ENCODE measurements around the gene TMEM164.
"Not testable (repeated sequence)": the region's sequence is repeated elsewhere in the genome, so short reads cannot be mapped to it uniquely, and the experiment has no call there.

The TMEM164 gene

GRCh38 chrX:110002300-110003166 lies at the start of gene TMEM164:
TSS of gene TMEM164 (plus strand) at chrX:110003114. CDS start at chrX:110003775, 661 bp downstream.
- H3K4me1 Mint-ChIP-seq = peaks cover 27% of the 10 kb centered on the region
- H3K9me3 Mint-ChIP-seq = no peaks in the 10 kb centered on the region
- ATAC-seq = peak; percentile 76
- peaks cover 3% of the 10 kb centered on the region for H3K36me3 Mint-ChIP-seq (ENCODE audit: low read depth)
- H3K27me3 Mint-ChIP-seq = no peaks in the 10 kb centered on the region
- peak within 1 kb of the TSS; percentile 74 for H3K27ac Mint-ChIP-seq
- H3K4me3 Mint-ChIP-seq = peak within 1 kb of the TSS; percentile 81
- DNase-seq = peak; percentile 76

DNA sequence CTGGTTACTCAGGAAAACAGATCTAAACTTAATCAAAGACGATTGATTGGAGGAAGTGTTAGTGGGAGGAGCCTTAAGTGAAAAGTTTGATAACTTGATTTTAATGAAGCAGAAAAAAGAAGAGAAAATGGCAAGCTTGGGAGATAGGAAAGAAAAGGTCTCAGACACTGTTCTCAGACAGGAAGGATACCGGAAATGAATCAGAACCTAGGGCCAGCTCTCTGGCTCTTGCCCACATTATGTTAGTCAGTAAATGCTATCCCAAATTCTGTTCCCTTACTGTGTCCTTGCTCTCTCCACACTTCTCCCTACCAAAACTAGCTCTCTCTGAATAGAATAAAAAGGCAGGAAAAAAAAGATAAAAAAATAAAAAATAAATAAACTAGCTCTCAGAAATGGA lies 48.6 kb upstream of the TMEM164 start:
- DNase-seq (no peak), ATAC-seq (no peak)
- no peaks in the 10 kb centered on the region for H3K27me3 Mint-ChIP-seq
- peaks cover 3% of the 10 kb centered on the region for H3K4me1 Mint-ChIP-seq
- no peak overlapping the region for H3K27ac Mint-ChIP-seq
- H3K4me3 Mint-ChIP-seq = no peak overlapping the region
- H3K36me3 Mint-ChIP-seq (ENCODE audit: low read depth) = no peaks in the 10 kb centered on the region
- H3K9me3 Mint-ChIP-seq = no peaks in the 10 kb centered on the region

DNA sequence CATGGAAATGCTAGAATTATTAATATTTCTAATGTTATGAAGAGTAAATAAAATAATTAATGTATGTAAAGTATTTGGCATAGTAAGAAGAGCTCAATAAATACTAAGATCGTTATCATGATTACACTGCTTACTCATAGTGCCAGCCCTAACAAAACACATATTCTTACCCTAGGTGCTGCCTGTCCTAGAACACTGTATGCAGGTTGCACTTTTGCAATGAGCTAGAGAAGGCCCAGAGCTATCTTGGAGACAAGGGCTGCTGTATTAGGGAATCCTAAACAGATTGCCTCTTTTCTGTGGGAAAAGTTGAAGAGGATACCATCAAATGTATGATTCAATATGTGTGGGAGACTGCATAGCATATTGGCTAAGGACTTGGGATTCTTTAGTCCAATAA lies 48.0 kb upstream of the TMEM164 start:
- no peaks in the 10 kb centered on the region for H3K9me3 Mint-ChIP-seq
- DNase-seq (no peak), ATAC-seq (no peak)
- H3K27ac Mint-ChIP-seq = no peak overlapping the region
- H3K4me1 Mint-ChIP-seq = peaks cover 5% of the 10 kb centered on the region
- no peaks in the 10 kb centered on the region for H3K36me3 Mint-ChIP-seq (ENCODE audit: low read depth)
- H3K4me3 Mint-ChIP-seq = no peak overlapping the region
- no peaks in the 10 kb centered on the region for H3K27me3 Mint-ChIP-seq

DNA sequence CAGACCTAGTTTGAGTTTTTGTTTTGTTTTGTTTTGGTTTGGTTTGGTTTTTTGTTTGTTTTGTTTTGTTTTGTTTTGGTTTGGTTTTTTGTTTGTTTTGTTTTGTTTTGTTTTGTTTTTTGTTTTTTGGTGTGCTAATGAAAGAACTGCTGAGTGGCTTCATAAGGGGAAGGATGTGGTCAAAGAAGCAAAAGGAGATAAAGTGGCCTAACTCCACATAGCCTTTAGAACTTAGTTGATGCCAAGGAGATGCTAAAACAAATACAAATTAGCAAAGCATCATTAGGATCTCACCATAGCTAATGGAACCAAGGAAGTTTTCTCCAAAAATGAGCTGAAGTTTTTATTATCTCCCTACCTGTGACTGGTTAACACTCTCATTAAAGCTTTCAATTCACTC lies 44.6 kb upstream of the TMEM164 start:
- Mint-ChIP-seq H3K4me1 (peaks cover 5% of the 10 kb centered on the region), H3K27me3 (no peaks in the 10 kb centered on the region), H3K27ac (no peak overlapping the region), H3K4me3 (no peak overlapping the region), H3K36me3 (ENCODE audit: low read depth) (no peaks in the 10 kb centered on the region), H3K9me3 (no peaks in the 10 kb centered on the region)
- DNase-seq = no peak
- ATAC-seq = no peak

DNA sequence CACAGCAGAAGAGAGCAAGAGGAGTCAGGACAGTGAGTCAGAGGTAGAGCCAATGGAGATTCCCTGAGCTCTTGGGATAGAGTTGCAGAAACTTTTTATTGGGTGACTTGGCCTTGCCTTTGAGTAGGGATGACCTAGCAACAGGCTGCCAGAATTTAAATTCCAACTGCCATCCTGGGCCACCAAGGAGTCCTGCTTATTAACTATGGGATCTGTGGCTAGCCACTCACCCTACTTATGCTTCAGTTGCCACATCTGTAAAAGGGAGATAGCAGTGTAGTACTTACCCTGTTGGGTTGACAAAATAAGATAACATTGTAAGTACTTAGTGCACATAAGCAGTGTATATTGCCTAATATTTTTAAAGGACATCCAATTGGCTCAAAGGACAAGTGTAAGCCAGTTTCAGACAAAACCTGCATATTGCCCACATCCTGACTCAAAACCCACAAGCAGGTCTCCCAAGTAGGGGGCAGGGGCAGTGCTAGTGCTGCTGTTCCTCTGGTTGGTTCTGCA lies 43.5 kb upstream of the TMEM164 start:
- DNase-seq = no peak
- Mint-ChIP-seq H3K9me3 (no peaks in the 10 kb centered on the region), H3K4me3 (no peak overlapping the region), H3K36me3 (ENCODE audit: low read depth) (no peaks in the 10 kb centered on the region), H3K27me3 (no peaks in the 10 kb centered on the region), H3K27ac (no peak overlapping the region), H3K4me1 (peaks cover 5% of the 10 kb centered on the region)
- ATAC-seq = no peak

DNA sequence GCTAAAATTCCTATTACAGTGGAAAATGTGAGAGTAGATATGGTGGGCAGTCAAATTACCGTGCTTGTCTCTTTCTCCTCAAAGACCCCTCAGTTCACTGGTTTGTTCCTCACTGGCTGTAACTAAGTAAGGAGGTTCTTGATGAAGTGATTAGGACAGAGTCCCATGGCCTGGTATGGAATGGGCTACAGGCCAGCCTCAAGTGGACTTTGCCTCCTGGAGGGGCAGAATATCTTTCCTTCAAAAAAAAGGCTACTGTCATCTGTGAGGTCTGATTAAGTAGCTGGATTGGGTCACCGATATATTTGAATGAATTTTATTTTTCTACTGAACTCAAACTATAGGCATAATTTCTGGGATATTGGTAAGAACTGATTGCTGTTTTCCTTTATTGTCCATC lies 38.5 kb upstream of the TMEM164 start:
- H3K9me3 Mint-ChIP-seq = no peaks in the 10 kb centered on the region
- no peaks in the 10 kb centered on the region for H3K27me3 Mint-ChIP-seq
- no peaks in the 10 kb centered on the region for H3K36me3 Mint-ChIP-seq (ENCODE audit: low read depth)
- ATAC-seq (no peak), DNase-seq (no peak)
- H3K4me3 Mint-ChIP-seq = no peak overlapping the region
- no peak overlapping the region for H3K27ac Mint-ChIP-seq
- H3K4me1 Mint-ChIP-seq = peaks cover 1% of the 10 kb centered on the region

DNA sequence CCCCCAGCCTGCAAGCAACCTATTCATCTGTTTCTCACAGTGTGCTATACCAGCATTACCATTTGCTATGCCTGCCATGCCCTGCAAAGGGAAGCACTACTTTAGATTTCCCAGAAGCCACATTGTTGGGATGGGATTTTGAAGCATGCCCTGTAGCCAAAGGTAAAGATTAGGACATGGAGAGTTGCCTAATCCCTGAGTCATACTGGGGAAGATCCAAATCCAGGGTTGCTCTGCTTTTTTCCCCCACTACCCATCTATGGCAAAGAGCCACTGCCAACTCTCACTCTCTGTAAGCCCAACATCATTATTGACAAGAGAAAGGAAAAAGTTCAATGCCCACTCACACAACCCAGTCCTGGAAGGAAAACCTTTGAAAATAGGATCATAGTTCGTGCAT lies 36.7 kb upstream of the TMEM164 start:
- Mint-ChIP-seq H3K36me3 (ENCODE audit: low read depth) (no peaks in the 10 kb centered on the region), H3K9me3 (no peaks in the 10 kb centered on the region), H3K4me1 (no peaks in the 10 kb centered on the region), H3K4me3 (no peak overlapping the region), H3K27ac (no peak overlapping the region), H3K27me3 (no peaks in the 10 kb centered on the region)
- no peak for DNase-seq
- ATAC-seq = no peak

DNA sequence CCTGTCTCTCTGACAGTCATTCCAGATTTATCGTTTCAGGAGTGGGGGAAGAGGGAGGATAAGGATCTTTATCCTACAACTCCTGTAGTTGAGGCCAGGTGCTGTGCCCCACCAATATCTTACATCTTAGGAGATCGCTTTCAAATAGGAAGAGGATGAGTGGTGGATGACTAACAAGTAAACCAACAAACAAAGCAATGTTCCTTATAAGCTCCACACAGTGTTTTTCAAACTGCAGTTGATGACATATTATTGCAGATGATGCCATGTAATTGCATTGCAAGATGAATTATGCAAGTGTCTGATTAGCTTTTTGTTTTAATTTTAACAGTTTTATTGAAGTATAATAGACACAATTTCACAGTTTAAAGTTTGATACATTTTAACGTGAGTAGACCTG lies 35.8 kb upstream of the TMEM164 start:
- Mint-ChIP-seq H3K27me3 (no peaks in the 10 kb centered on the region), H3K4me1 (no peaks in the 10 kb centered on the region), H3K36me3 (ENCODE audit: low read depth) (no peaks in the 10 kb centered on the region), H3K4me3 (no peak overlapping the region), H3K9me3 (no peaks in the 10 kb centered on the region), H3K27ac (no peak overlapping the region)
- no peak for ATAC-seq
- DNase-seq = no peak

- not testable (repeated sequence) for H3K36me3 Mint-ChIP-seq (ENCODE audit: low read depth); DNase-seq; H3K4me3 Mint-ChIP-seq; H3K27me3 Mint-ChIP-seq; H3K9me3 Mint-ChIP-seq; H3K4me1 Mint-ChIP-seq; ATAC-seq; H3K27ac Mint-ChIP-seq
These were observed 32.1 kb upstream of the TMEM164 start for GRCh38 chrX:109970841-109971240.

GRCh38 chrX:109974906-109975655 lies 27.8 kb upstream of the TMEM164 start:
- Mint-ChIP-seq H3K4me3 (no peak overlapping the region), H3K27ac (no peak overlapping the region), H3K36me3 (ENCODE audit: low read depth) (no peaks in the 10 kb centered on the region), H3K27me3 (peaks cover 5% of the 10 kb centered on the region), H3K4me1 (peaks cover 7% of the 10 kb centered on the region), H3K9me3 (no peaks in the 10 kb centered on the region)
- peak; percentile 52 for ATAC-seq
- no peak for DNase-seq

DNA sequence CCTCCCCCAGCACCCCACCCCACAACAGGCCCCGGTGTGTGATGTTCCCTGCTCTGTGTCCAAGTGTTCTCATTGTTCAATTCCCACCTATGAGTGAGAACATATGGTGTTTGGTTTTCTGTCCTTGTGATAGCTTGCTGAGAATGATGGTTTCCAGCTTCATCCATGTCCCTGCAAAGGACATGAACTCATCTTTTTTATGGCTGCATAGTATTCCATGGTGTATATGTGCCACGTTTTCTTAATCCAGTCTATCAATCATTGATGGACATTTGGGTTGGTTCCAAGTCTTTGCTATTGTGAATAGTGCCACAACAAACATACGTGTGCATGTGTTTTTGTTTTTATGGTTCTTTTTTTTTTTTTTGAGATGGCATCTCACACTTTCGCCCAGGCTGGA lies 17.7 kb upstream of the TMEM164 start:
- H3K36me3 Mint-ChIP-seq (ENCODE audit: low read depth); H3K27me3 Mint-ChIP-seq; H3K4me1 Mint-ChIP-seq; ATAC-seq; H3K4me3 Mint-ChIP-seq; DNase-seq; H3K27ac Mint-ChIP-seq; H3K9me3 Mint-ChIP-seq: not testable (repeated sequence)

DNA sequence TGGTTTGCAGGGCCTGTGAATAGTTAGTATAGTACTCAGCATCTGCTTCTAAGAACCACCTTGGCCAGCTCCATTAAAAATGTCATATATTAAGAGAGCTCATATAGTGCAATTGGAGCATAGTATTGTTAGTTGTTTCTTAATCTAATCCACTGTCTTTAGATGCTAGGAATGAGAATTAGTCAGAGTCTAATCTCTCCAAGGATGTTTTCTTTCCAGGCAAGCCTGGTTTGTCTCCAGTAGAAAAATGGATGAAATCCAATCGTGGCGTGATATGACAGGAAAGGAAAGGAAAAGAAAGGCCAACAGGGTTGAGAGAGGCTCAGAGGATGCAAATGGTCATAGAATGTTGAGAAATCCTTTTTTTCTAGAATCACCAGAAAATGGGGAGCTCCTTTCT lies 15.0 kb upstream of the TMEM164 start:
- no peaks in the 10 kb centered on the region for H3K9me3 Mint-ChIP-seq
- no peak for ATAC-seq
- peaks cover 18% of the 10 kb centered on the region for H3K4me1 Mint-ChIP-seq
- no peak overlapping the region for H3K4me3 Mint-ChIP-seq
- no peaks in the 10 kb centered on the region for H3K36me3 Mint-ChIP-seq (ENCODE audit: low read depth)
- no peak overlapping the region for H3K27ac Mint-ChIP-seq
- H3K27me3 Mint-ChIP-seq = no peaks in the 10 kb centered on the region
- no peak for DNase-seq

GRCh38 chrX:109990582-109991276 lies 12.2 kb upstream of the TMEM164 start:
- no peaks in the 10 kb centered on the region for H3K36me3 Mint-ChIP-seq (ENCODE audit: low read depth)
- H3K9me3 Mint-ChIP-seq = no peaks in the 10 kb centered on the region
- peak overlapping the region; percentile 27 for H3K27ac Mint-ChIP-seq
- H3K4me3 Mint-ChIP-seq = no peak overlapping the region
- peaks cover 20% of the 10 kb centered on the region for H3K4me1 Mint-ChIP-seq
- H3K27me3 Mint-ChIP-seq = no peaks in the 10 kb centered on the region
- ATAC-seq (no peak), DNase-seq (no peak)

GRCh38 chrX:109992203-109992602 lies 10.7 kb upstream of the TMEM164 start:
- Mint-ChIP-seq H3K36me3 (ENCODE audit: low read depth) (no peaks in the 10 kb centered on the region), H3K4me3 (no peak overlapping the region), H3K27me3 (no peaks in the 10 kb centered on the region), H3K4me1 (peaks cover 20% of the 10 kb centered on the region), H3K27ac (no peak overlapping the region), H3K9me3 (no peaks in the 10 kb centered on the region)
- DNase-seq (no peak), ATAC-seq (no peak)

Measured in activated naive CD8-positive, alpha-beta T cell treated with anti-CD3 and anti-CD28 coated beads, Interleukin-2, amount 50 U/mL, for 24 hours (primary cell).